Measurements from ENCODE around the gene SMYD2.

- TF ChIP-seq GATA1 (IDR thresholded peaks at IDR 0.05; ENCODE audit: low read depth, low read length): no peak
- no peak for TF ChIP-seq POLR2A (IDR thresholded peaks at IDR 0.05; ENCODE audit: low read length)
Measured at GRCh38 chr1:214328770-214329469, 48.0 kb downstream of the SMYD2 start.
